Lung (tissue), 12 donors: ENCODE results near the gene TBC1D9B. TPM values are rescaled to one million over a fixed set of nuclear protein-coding genes. Genes with fewer than 3 reads are reported as not detected.

Source experiments
- ATAC-seq: fragments of 200-7000 bp; cut with Tn5 transposase; one replicate; pipeline ENCODE4 v1.9.1; 2020; ENCODE audit warnings: moderate number of reproducible peaks; ENCODE audit not compliant: insufficient read depth, low FRiP score
- DNase-seq, 3 donors: peaks; one replicate each; pipeline ENCODE4 v3.0.0-alpha.2; 2013 to 2017
- H3K27ac ChIP-seq, 2 donors: one replicate each; pipeline ENCODE4 v1.5.1; 2013; ENCODE audit warnings: mild to moderate bottlenecking in 2 of 2, moderate library complexity in 2 of 2, control low read depth in 1 of 2, inconsistent platforms in 1 of 2, low read depth in 1 of 2, low read length in 1 of 2
- H3K27me3 ChIP-seq, 3 donors: one replicate each; pipeline ENCODE4 v1.5.1; 2013; ENCODE audit warnings: low read length in 2 of 3; ENCODE audit not compliant: control insufficient read depth in 3 of 3, insufficient read depth in 3 of 3
- H3K36me3 ChIP-seq, 4 donors: one replicate each; pipeline ENCODE4 v1.5.1; 2013; ENCODE audit warnings: low read length in 4 of 4, mild to moderate bottlenecking in 1 of 4, moderate library complexity in 1 of 4; ENCODE audit not compliant: control insufficient read depth in 4 of 4, insufficient read depth in 4 of 4
- H3K4me1 ChIP-seq, 5 donors: one replicate each; pipeline ENCODE4 v1.5.1; 2013; ENCODE audit warnings: low read length in 5 of 5, mild to moderate bottlenecking in 2 of 5, moderate library complexity in 1 of 5; ENCODE audit not compliant: control insufficient read depth in 5 of 5, insufficient read depth in 5 of 5
- H3K4me3 ChIP-seq: one replicate; pipeline ENCODE4 v1.5.1; 2013; ENCODE audit warnings: mild to moderate bottlenecking, control low read depth, moderate library complexity
- H3K9ac ChIP-seq, 2 donors: one replicate each; pipeline ENCODE4 v1.5.1; 2013; ENCODE audit warnings: low read length in 2 of 2, control low read depth in 1 of 2; ENCODE audit not compliant: insufficient read depth in 1 of 2
- H3K9me3 ChIP-seq, 4 donors: one replicate each; pipeline ENCODE4 v1.5.1; 2013; ENCODE audit warnings: low read length in 3 of 4, mild to moderate bottlenecking in 1 of 4, moderate library complexity in 1 of 4; ENCODE audit not compliant: control insufficient read depth in 4 of 4, insufficient read depth in 3 of 4
- CTCF ChIP-seq: IDR thresholded peaks from 2 replicates; pipeline ENCODE4 v1.5.1; 2012; ENCODE audit warnings: mild to moderate bottlenecking; ENCODE audit errors: control extremely low read depth, extremely low read depth
- WGBS, 2 donors: extraction: QIAGEN DNeasy Blood & Tissue Kit; methylation state at CpG; one replicate each; pipeline ENCODE4 v1.1.7; 2013; 5-methylcytosine and 5-hydroxymethylcytosine counted together
- polyA plus RNA-seq, 2 donors: library from polyadenylated mRNA; stranded (reverse); fragments of 200-250 nt; gene quantifications; one replicate each; pipeline ENCODE4 v1.2.1, GENCODE V29; 2013
- total RNA-seq, 2 donors: library from RNA; depleted of rRNA in 1 of 2; stranded (reverse); fragments of >200 nt in 1 of 2; gene quantifications; one replicate each; pipeline ENCODE4 v1.2.1, GENCODE V29; 2014 to 2021
- donor health status: control.
- donor health status: control.
- donor health status: Bipolar disorder and iron deficiency.
- donor health status: healthy.
- donor health status: DM: yes; HTN: yes; CAD: no.

TBC1D9B gene
- total and polyA plus RNA-seq, 4 donors: 55.9 to 129 (median 66.6) TPM

GRCh38 chr5:179890751-179891682 lies 16.7 kb downstream of the TBC1D9B start:
- WGBS, 2 donors: 96% methylated on average over 25 of the region's 25 CpGs
- H3K27ac ChIP-seq: no peak overlapping the region
- ATAC-seq (no peak), DNase-seq (no peak)
- no peaks in the 10 kb centered on the region for H3K27me3 ChIP-seq
- H3K36me3 ChIP-seq: peaks cover 19 to 73% (median 38%) of the 10 kb centered on the region in 4 donors
- no peak for TF ChIP-seq CTCF
- no peak overlapping the region for H3K9ac ChIP-seq
- H3K4me3 ChIP-seq: no peak overlapping the region
- peaks cover 0 to 3% (median 0%) of the 10 kb centered on the region in 4 donors for H3K9me3 ChIP-seq
- no peaks in the 10 kb centered on the region for H3K4me1 ChIP-seq

- Histone ChIP-seq H3K36me3 (peaks cover 18 to 73% (median 37%) of the 10 kb centered on the region in 4 donors), H3K9me3 (peaks cover 0 to 3% (median 0%) of the 10 kb centered on the region in 4 donors), H3K4me1 (no peaks in the 10 kb centered on the region), H3K27ac (no peak overlapping the region), H3K9ac (no peak overlapping the region), H3K4me3 (no peak overlapping the region), H3K27me3 (no peaks in the 10 kb centered on the region)
- DNase-seq: no peak
- 94 to 96% methylated on average over 12 to 13 of the region's 13 CpGs for WGBS, 2 donors
- no peak for TF ChIP-seq CTCF
- no peak for ATAC-seq
These were observed 17.8 kb downstream of the TBC1D9B start for GRCh38 chr5:179889885-179890284.

DNA sequence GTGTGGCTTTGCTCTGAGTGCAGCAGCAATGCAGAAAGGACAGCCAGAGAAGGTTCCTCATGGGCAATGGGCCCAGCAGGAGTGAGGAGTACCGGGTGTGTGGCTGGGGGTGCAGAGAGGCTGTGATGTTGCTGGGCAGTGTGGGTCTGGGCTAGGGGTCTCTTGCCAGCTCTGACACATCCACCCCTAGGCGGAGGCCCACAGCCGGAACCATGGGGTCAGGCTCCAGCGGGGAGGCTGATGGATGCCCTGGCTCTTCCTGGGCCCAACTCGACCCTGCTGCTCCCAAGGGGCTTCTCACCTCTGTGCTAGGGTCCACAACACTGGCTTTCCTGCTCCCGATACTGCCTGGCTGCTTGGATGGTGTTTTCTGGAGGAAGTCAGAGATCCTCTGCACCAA lies 19.9 kb downstream of the TBC1D9B start:
- no peak for TF ChIP-seq CTCF
- H3K27me3 ChIP-seq: no peaks in the 10 kb centered on the region
- no peak for ATAC-seq
- H3K9me3 ChIP-seq: peaks cover 0 to 11% (median 6%) of the 10 kb centered on the region in 4 donors
- peaks cover 25 to 73% (median 42%) of the 10 kb centered on the region in 4 donors for H3K36me3 ChIP-seq
- no peak overlapping the region for H3K9ac ChIP-seq
- H3K27ac ChIP-seq: no peak overlapping the region
- 93 to 96% methylated on average over 6 of the region's 6 CpGs for WGBS, 2 donors
- H3K4me1 ChIP-seq: no peaks in the 10 kb centered on the region
- no peak overlapping the region for H3K4me3 ChIP-seq
- DNase-seq: no peak
